BE2C (cell line): ENCODE results near the gene RPS14.
A peak's percentile ranks its signal among the peaks of the same experiment; 100 is the strongest.

ENCODE experiments used
- DNase-seq: peaks from one replicate; pipeline ENCODE4 v3.0.0-alpha.2; 2020
- H3K27me3 ChIP-seq: fragments of 250-450 bp; sonication (Bioruptor Pico); 2 replicates; pipeline ENCODE4 v1.5.1; 2020; ENCODE audit warnings: mild to moderate bottlenecking
- H3K36me3 ChIP-seq: fragments of 250-450 bp; sonication (Bioruptor Pico); 2 replicates; pipeline ENCODE4 v1.5.1; 2020; ENCODE audit warnings: mild to moderate bottlenecking
- H3K4me1 ChIP-seq: fragments of 250-450 bp; sonication (Bioruptor Pico); 2 replicates; pipeline ENCODE4 v1.5.1; 2020
- H3K4me3 ChIP-seq: 2 replicates; pipeline ENCODE4 v1.5.1; 2011; ENCODE audit warnings: low read depth, low read length
- H3K9me3 ChIP-seq: fragments of 250-450 bp; sonication (Bioruptor Pico); 2 replicates; pipeline ENCODE4 v1.5.1; 2020
- TF ChIP-seq, protein P1 (sequence below): IDR thresholded peaks from 2 replicates; pipeline ENCODE4 v1.5.1; 2012; ENCODE audit warnings: mild to moderate bottlenecking, low read depth, low read length

The RPS14 gene

DNA sequence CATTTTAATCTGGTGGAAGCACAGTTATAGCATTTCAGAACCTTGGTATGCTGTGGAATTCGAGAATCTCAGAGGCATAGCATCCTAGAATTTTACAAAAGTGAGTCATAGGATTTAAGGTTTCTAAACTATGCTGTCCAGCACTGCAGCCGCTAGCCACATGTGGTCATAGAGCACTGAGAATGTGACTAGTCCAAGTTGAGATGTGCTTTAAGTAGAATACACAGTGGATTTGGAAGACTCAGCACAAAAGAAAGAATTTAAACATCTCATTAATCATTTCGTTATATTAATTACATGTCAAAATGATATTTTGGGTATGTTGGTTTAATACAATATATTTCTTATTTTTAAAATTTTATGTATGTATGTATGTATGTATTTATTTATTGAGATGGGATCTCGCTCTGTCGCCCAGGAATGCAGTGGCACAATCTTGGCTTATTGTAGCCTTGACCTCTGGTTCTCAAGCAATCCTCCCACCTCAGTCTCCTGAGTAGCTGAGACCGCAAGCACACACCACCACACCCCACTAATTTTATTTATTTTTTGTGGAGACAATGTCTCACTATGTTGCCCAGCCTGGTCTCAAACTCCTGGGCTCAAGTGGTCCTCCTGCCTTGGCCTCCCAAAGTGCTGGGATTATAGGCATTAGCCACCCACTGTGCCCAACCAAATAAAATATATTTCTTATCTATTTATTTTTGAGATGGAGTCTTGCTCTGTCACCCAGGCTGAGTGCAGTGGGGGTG lies 20.4 kb upstream of the RPS14 start:
- no peak for DNase-seq
- no peak overlapping the region for H3K4me3 ChIP-seq
- no peaks in the 10 kb centered on the region for H3K4me1 ChIP-seq
- TF ChIP-seq, protein P1, sequence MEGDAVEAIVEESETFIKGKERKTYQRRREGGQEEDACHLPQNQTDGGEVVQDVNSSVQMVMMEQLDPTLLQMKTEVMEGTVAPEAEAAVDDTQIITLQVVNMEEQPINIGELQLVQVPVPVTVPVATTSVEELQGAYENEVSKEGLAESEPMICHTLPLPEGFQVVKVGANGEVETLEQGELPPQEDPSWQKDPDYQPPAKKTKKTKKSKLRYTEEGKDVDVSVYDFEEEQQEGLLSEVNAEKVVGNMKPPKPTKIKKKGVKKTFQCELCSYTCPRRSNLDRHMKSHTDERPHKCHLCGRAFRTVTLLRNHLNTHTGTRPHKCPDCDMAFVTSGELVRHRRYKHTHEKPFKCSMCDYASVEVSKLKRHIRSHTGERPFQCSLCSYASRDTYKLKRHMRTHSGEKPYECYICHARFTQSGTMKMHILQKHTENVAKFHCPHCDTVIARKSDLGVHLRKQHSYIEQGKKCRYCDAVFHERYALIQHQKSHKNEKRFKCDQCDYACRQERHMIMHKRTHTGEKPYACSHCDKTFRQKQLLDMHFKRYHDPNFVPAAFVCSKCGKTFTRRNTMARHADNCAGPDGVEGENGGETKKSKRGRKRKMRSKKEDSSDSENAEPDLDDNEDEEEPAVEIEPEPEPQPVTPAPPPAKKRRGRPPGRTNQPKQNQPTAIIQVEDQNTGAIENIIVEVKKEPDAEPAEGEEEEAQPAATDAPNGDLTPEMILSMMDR, result no peak
- H3K9me3 ChIP-seq, result no peaks in the 10 kb centered on the region
- H3K36me3 ChIP-seq, result no peaks in the 10 kb centered on the region
- H3K27me3 ChIP-seq, result no peaks in the 10 kb centered on the region

DNA sequence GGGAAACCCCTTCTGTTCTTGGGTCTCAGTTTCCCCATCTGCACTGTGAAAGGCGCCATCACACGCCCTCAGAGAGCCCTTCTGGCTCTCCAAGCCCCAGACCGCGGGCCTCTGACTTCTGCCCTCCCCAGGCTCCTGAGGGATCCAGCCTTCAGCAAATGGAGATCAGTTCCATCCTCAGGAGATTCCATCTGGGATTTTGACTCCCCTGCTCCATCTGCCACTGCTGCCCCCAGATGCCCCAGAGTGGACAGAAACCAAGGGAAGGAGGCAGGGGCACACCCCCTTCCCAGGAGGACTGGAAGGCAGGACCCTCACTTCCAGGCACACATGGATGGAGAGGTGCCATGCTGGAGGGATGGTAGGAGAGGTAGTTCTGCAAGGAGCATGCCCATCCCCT lies 18.7 kb upstream of the RPS14 start:
- Histone ChIP-seq H3K9me3 (no peaks in the 10 kb centered on the region), H3K4me1 (no peaks in the 10 kb centered on the region), H3K36me3 (no peaks in the 10 kb centered on the region), H3K27me3 (no peaks in the 10 kb centered on the region), H3K4me3 (no peak overlapping the region)
- no peak for DNase-seq
- TF ChIP-seq, protein P1, result no peak

DNA sequence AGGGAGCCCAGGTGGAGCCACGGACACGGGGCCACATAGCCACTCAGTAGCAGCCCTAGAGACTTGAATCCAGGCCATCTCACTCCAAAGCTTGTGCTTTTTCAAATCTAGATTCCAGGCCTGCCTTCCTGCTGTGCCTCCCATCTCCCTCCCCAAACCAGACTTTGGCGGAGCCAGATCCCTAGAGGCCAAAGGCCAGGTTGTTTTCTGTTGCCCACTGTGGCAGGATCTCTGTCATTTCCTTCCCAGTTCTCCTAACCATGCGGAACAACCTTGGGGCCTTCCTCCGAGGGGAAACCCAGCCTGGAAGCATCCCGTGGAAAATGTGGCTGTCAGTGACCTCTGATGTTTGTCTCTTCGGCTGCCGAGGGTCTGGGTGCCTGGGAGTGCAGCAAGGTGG lies 16.4 kb upstream of the RPS14 start:
- Histone ChIP-seq H3K4me3 (no peak overlapping the region), H3K9me3 (no peaks in the 10 kb centered on the region), H3K4me1 (no peaks in the 10 kb centered on the region), H3K36me3 (no peaks in the 10 kb centered on the region), H3K27me3 (no peaks in the 10 kb centered on the region)
- TF ChIP-seq, protein P1, result no peak
- DNase-seq, result no peak

DNA sequence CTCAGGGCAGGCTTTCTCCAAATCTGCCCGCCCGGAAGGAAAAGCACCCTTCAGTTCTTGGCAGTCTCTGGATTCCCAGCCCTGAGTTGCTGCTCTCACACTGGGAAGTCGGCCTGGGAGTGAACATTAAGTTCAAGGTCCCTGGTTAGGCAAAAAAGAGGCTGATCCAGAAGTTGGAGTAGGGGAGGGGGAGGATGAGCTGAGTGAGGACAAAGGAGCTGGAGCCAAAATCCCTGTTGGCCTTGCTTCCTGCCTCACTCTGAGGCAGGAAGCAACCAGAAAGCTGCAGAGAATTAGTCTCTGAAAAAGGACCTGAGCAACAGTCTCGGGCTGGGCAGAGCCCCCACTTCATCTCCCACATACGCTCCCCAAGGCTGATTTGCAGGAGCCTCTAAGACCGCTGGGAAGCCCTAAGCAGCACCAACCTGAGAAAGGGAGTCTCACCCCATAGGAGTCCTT lies 15.0 kb upstream of the RPS14 start:
- Histone ChIP-seq H3K36me3 (no peaks in the 10 kb centered on the region), H3K4me3 (no peak overlapping the region), H3K9me3 (no peaks in the 10 kb centered on the region), H3K27me3 (no peaks in the 10 kb centered on the region), H3K4me1 (no peaks in the 10 kb centered on the region)
- DNase-seq, result no peak
- TF ChIP-seq, protein P1, result no peak

DNA sequence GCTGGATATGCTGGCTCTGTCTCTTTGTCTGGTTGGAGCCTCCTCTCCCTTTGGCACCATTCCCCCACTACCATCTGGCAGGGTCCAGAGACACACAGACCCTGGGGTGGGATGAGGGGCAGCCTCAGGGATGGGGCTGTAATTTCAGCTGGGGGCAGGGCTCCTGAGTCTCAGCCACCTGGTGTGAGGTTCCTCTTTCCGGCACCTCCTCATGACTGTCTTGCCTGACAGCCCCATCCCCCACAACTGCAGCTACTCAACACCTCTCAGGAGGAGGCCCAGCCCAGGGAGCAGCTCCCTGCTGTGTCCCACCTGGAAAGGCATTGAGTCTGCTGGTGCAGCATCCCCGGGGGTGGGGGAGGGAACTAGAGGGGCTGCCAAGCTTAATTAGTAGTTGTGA lies 11.7 kb upstream of the RPS14 start:
- DNase-seq, result peak; percentile 22
- Histone ChIP-seq H3K27me3 (no peaks in the 10 kb centered on the region), H3K9me3 (no peaks in the 10 kb centered on the region), H3K4me1 (no peaks in the 10 kb centered on the region), H3K4me3 (no peak overlapping the region), H3K36me3 (no peaks in the 10 kb centered on the region)
- TF ChIP-seq, protein P1, result no peak

DNA sequence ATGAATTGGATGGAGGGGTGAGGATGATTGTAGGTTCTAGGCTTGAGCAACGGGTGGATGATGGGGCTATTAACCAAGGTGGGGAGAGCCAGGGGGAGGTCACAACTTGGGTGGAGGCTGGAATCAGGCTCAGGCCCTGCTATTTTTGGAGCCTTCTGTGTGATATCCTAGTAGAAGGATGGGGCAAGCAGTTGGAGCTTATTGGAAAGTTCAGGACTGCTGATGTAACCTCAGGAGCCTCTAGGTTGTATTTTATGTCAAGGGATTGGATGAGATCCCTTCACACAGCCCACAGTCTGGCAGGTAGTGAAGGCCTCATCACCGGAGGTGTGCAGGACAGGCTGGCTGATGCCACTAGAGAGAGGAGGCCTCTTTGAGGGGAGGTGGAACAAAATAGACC lies 11.2 kb upstream of the RPS14 start:
- Histone ChIP-seq H3K27me3 (no peaks in the 10 kb centered on the region), H3K4me3 (no peak overlapping the region), H3K36me3 (no peaks in the 10 kb centered on the region), H3K4me1 (no peaks in the 10 kb centered on the region), H3K9me3 (no peaks in the 10 kb centered on the region)
- TF ChIP-seq, protein P1, result no peak
- no peak for DNase-seq
